Left lung (tissue), 10 donors: Measurements from ENCODE around the gene PEX12. TPM values are rescaled to one million over a fixed set of nuclear protein-coding genes. Genes with fewer than 3 reads are reported as not detected.
A peak's percentile ranks its signal among the peaks of the same experiment; 100 is the strongest.

Experiments used
- ATAC-seq: fragments of 200-7000 bp; cut with Tn5 transposase; one replicate; pipeline ENCODE4 v1.9.1; 2020; ENCODE audit warnings: moderate library complexity
- DNase-seq, 4 donors: peaks; one replicate each; pipeline ENCODE4 v3.0.0-alpha.2; 2013 to 2020
- H3K27ac ChIP-seq, 2 donors: fragments of 200-600 bp; sonication (generic) in 1 of 2; one replicate each; pipeline versions ENCODE4 v1.5.0 to v1.8.0; 2020 to 2021
- H3K27me3 ChIP-seq, 2 donors: fragments of 200-600 bp; sonication (generic) in 1 of 2; one replicate each; pipeline versions ENCODE4 v1.5.0 to v1.8.0; 2020 to 2021
- H3K36me3 ChIP-seq, 2 donors: fragments of 200-600 bp; sonication (generic) in 1 of 2; one replicate each; pipeline versions ENCODE4 v1.5.0 to v1.8.0; 2020 to 2021
- H3K4me1 ChIP-seq, 2 donors: fragments of 200-600 bp; one replicate each; pipeline ENCODE4 v1.8.0; 2021
- H3K4me3 ChIP-seq, 2 donors: fragments of 200-600 bp; sonication (generic) in 1 of 2; one replicate each; pipeline versions ENCODE4 v1.5.0 to v1.8.0; 2020 to 2021; ENCODE audit warnings: mild to moderate bottlenecking in 1 of 2
- H3K9me3 ChIP-seq, 2 donors: fragments of 200-600 bp; sonication (generic) in 1 of 2; one replicate each; pipeline versions ENCODE4 v1.5.0 to v1.8.0; 2020 to 2021
- CTCF ChIP-seq, 2 donors: fragments of 200-600 bp; sonication (generic) in 1 of 2; IDR thresholded peaks; one replicate each; pipeline versions ENCODE4 v1.5.0 to v1.8.0; 2021; ENCODE audit warnings: antibody characterized with exemption in 2 of 2
- intact Hi-C, 2 donors: fragments of 100-400 bp; cut with DNase I; formaldehyde crosslinking; loops; one replicate each; pipeline versions ENCODE4 v1.11.2 to v1.14.2; 2022
- polyA plus RNA-seq, 6 donors: library from polyadenylated mRNA; unstranded; fragments of 120-200 nt; gene quantifications; one replicate each; pipeline ENCODE4 v1.2.1, GENCODE V29; 2013; ENCODE audit not compliant: insufficient read length in 6 of 6
- total RNA-seq, 2 donors: library from RNA; stranded (reverse); fragmentation: NEBNext Ultra II Directional; extraction: Animal tissue kit (Norgen Biotek cat#: 25700); gene quantifications; one replicate each; pipeline ENCODE4 v1.2.1, GENCODE V29; 2021
- donor health status: DM: no; HTN: yes; CAD: no.
- donor health status: DM: no; HTN: no; CAD: no.

The PEX12 gene
- total and polyA plus RNA-seq, 8 donors = 5.9 to 10.6 (median 9.1) TPM

GRCh38 chr17:35586569-35587073 is 8.2 kb upstream of the PEX12 start:
- Histone ChIP-seq H3K9me3 (no peaks in the 10 kb centered on the region), H3K27me3 (no peaks in the 10 kb centered on the region), H3K27ac (peak overlapping the region; percentile 92 to 97), H3K36me3 (no peaks in the 10 kb centered on the region), H3K4me1 (peaks cover 8 to 36% of the 10 kb centered on the region in 2 donors), H3K4me3 (peak overlapping the region; percentile 61 to 70)
- TF ChIP-seq CTCF (IDR thresholded peaks at IDR 0.05) = no peak
- intact Hi-C loops = no loop called here
- ATAC-seq (peak; percentile 5), DNase-seq (no peak)

GRCh38 chr17:35584061-35584460 is 5.7 kb upstream of the PEX12 start:
- Histone ChIP-seq H3K27me3 (no peaks in the 10 kb centered on the region), H3K4me3 (no peak overlapping the region), H3K4me1 (peaks cover 7 to 27% of the 10 kb centered on the region in 2 donors), H3K36me3 (no peaks in the 10 kb centered on the region), H3K27ac (no peak overlapping the region), H3K9me3 (no peaks in the 10 kb centered on the region)
- no peak for TF ChIP-seq CTCF (IDR thresholded peaks at IDR 0.05)
- ATAC-seq (no peak), DNase-seq (no peak)
- intact Hi-C loops = no loop called here

- Histone ChIP-seq H3K4me1 (peaks cover 7 to 25% of the 10 kb centered on the region in 2 donors), H3K27me3 (no peaks in the 10 kb centered on the region), H3K27ac (peak overlapping the region; percentile 89 to 92), H3K4me3 (peak overlapping the region; percentile 65 to 74), H3K36me3 (peaks cover 3 to 22% of the 10 kb centered on the region in 2 donors), H3K9me3 (no peaks in the 10 kb centered on the region)
- ATAC-seq = peak; percentile 29
- DNase-seq = no peak
- intact Hi-C loops = no loop called here
- no peak for TF ChIP-seq CTCF (IDR thresholded peaks at IDR 0.05)
These were observed 610 bp upstream of the PEX12 start for GRCh38 chr17:35578929-35579432.

- peak; percentile 46 for ATAC-seq
- DNase-seq = no peak
These were observed 558 bp downstream of the PEX12 start for GRCh38 chr17:35577830-35578196.

GRCh38 chr17:35575759-35576158 is 2.6 kb downstream of the PEX12 start:
- Histone ChIP-seq H3K36me3 (peaks cover 3 to 31% of the 10 kb centered on the region in 2 donors), H3K4me3 (no peak overlapping the region), H3K27me3 (no peaks in the 10 kb centered on the region), H3K4me1 (peaks cover 7 to 30% of the 10 kb centered on the region in 2 donors), H3K27ac (no peak overlapping the region), H3K9me3 (no peaks in the 10 kb centered on the region)
- no peak for TF ChIP-seq CTCF (IDR thresholded peaks at IDR 0.05)
- DNase-seq = no peak
- no peak for ATAC-seq
- intact Hi-C loops = no loop called here

More at GRCh38 chr17:35577830-35578196, 558 bp downstream of the PEX12 start:
- intact Hi-C loops = no loop called here
- peaks cover 3 to 31% of the 10 kb centered on the region in 2 donors for H3K36me3 ChIP-seq
- no peaks in the 10 kb centered on the region for H3K27me3 ChIP-seq
- no peaks in the 10 kb centered on the region for H3K9me3 ChIP-seq
- H3K4me3 ChIP-seq = peak overlapping the region; percentile 65 to 74
- peaks cover 7 to 25% of the 10 kb centered on the region in 2 donors for H3K4me1 ChIP-seq
- peak overlapping the region; percentile 89 to 92 for H3K27ac ChIP-seq
- no peak for TF ChIP-seq CTCF (IDR thresholded peaks at IDR 0.05)
